ENCODE measurements around the gene COX19.
A peak's percentile ranks its signal among the peaks of the same experiment; 100 is the strongest.

COX19 gene

GRCh38 chr7:975702-976473, 539 bp upstream of the COX19 start:
- Histone ChIP-seq H3K4me1 (ENCODE audit: low read length) (no peaks in the 10 kb centered on the region), H3K36me3 (replicated peaks; ENCODE audit: insufficient read depth, low read length) (0 out of 2 replicates have a peak, but pooled peaks cover 10% of the 10 kb centered on the region), H3K27me3 (replicated peaks; ENCODE audit: insufficient read depth, low read length) (peaks cover 35% of the 10 kb centered on the region), H3F3A (ENCODE audit: insufficient read depth, low read length) (peaks cover 5% of the 10 kb centered on the region; the same call in 1 of the 2 replicates), H3K4me2 (ENCODE audit: low read depth, low read length) (peak overlapping the region; percentile 54; the same call in 1 of the 2 replicates), H3K79me2 (ENCODE audit: low read length) (peaks cover 44% of the 10 kb centered on the region), H3K9me3 (replicated peaks; ENCODE audit: insufficient read depth, low read length) (no peaks in the 10 kb centered on the region), H3K9ac (ENCODE audit: low read length) (no peak overlapping the region), H3K9me2 (replicated peaks; ENCODE audit: insufficient read depth, low read length) (no peaks in the 10 kb centered on the region), H2AFZ (ENCODE audit: low read length) (0 out of 2 replicates have a peak overlapping the region, but pooled peaks have one; percentile 56), H3K27ac (ENCODE audit: low read length) (no peak overlapping the region), H3K4me3 (ENCODE audit: low read length) (peak overlapping the region; percentile 99), H4K20me1 (ENCODE audit: insufficient read depth, low read length) (peaks cover 6% of the 10 kb centered on the region; the same call in 1 of the 2 replicates)
- no peak for DNase-seq
- TF ChIP-seq EZH2phosphoT487 (IDR thresholded peaks at IDR 0.05; ENCODE audit: low read length) (no peak), EZH2 (optimal IDR thresholded peaks at IDR 0.05; ENCODE audit: low read depth, low read length) (no peak)
- TF ChIP-seq, protein P1, sequence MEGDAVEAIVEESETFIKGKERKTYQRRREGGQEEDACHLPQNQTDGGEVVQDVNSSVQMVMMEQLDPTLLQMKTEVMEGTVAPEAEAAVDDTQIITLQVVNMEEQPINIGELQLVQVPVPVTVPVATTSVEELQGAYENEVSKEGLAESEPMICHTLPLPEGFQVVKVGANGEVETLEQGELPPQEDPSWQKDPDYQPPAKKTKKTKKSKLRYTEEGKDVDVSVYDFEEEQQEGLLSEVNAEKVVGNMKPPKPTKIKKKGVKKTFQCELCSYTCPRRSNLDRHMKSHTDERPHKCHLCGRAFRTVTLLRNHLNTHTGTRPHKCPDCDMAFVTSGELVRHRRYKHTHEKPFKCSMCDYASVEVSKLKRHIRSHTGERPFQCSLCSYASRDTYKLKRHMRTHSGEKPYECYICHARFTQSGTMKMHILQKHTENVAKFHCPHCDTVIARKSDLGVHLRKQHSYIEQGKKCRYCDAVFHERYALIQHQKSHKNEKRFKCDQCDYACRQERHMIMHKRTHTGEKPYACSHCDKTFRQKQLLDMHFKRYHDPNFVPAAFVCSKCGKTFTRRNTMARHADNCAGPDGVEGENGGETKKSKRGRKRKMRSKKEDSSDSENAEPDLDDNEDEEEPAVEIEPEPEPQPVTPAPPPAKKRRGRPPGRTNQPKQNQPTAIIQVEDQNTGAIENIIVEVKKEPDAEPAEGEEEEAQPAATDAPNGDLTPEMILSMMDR (IDR thresholded peaks at IDR 0.05; ENCODE audit: low read length): no peak

GRCh38 chr7:974172-974571, 1.2 kb downstream of the COX19 start:
- Histone ChIP-seq H2AFZ (ENCODE audit: low read length) (no peak overlapping the region), H3K9me2 (replicated peaks; ENCODE audit: insufficient read depth, low read length) (no peaks in the 10 kb centered on the region), H3K4me1 (ENCODE audit: low read length) (no peaks in the 10 kb centered on the region), H3K4me2 (ENCODE audit: low read depth, low read length) (peak overlapping the region; percentile 77), H3F3A (ENCODE audit: insufficient read depth, low read length) (peaks cover 5% of the 10 kb centered on the region; the same call in 1 of the 2 replicates), H3K9me3 (replicated peaks; ENCODE audit: insufficient read depth, low read length) (no peaks in the 10 kb centered on the region), H3K27ac (ENCODE audit: low read length) (peak overlapping the region; percentile 86; the same call in 1 of the 2 replicates), H3K4me3 (ENCODE audit: low read length) (peak overlapping the region; percentile 99), H3K79me2 (ENCODE audit: low read length) (peaks cover 52% of the 10 kb centered on the region), H3K27me3 (replicated peaks; ENCODE audit: insufficient read depth, low read length) (peaks cover 23% of the 10 kb centered on the region), H3K9ac (ENCODE audit: low read length) (peak overlapping the region; percentile 99; the same call in 1 of the 2 replicates), H3K36me3 (replicated peaks; ENCODE audit: insufficient read depth, low read length) (0 out of 2 replicates have a peak, but pooled peaks cover 10% of the 10 kb centered on the region), H4K20me1 (ENCODE audit: insufficient read depth, low read length) (peaks cover 6% of the 10 kb centered on the region; the same call in 1 of the 2 replicates)
- DNase-seq: no peak
- TF ChIP-seq, protein P1 (IDR thresholded peaks at IDR 0.05; ENCODE audit: low read length): no peak

DNA sequence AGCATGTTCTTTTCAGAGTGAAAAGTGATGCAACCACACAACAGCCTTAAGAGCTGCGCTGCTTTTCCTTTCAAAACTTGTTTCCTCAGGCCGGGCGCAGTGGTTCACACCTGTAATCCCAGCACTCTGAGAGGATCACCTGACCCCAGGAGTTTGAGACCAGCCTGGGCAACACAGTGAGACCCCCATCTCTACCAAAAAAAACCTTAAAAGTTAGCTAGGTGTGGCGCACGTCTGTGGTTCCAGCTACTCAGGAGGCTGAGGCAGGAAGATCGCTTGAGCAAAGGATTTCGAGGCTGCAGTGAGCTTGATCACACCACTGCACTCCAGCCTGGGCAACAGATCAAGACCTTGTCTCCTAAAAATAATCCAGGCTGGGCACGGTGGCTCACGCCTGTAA, 2.0 kb downstream of the COX19 start:
- Histone ChIP-seq H3K4me1 (ENCODE audit: low read length) (no peaks in the 10 kb centered on the region), H2AFZ (ENCODE audit: low read length) (no peak overlapping the region), H3K4me3 (ENCODE audit: low read length) (no peak overlapping the region), H3K79me2 (ENCODE audit: low read length) (peaks cover 52% of the 10 kb centered on the region), H3K27ac (ENCODE audit: low read length) (no peak overlapping the region), H3K9ac (ENCODE audit: low read length) (no peak overlapping the region), H3F3A (ENCODE audit: insufficient read depth, low read length) (peaks cover 5% of the 10 kb centered on the region; the same call in 1 of the 2 replicates), H3K36me3 (replicated peaks; ENCODE audit: insufficient read depth, low read length) (0 out of 2 replicates have a peak, but pooled peaks cover 15% of the 10 kb centered on the region), H3K4me2 (ENCODE audit: low read depth, low read length) (no peak overlapping the region), H3K9me2 (replicated peaks; ENCODE audit: insufficient read depth, low read length) (no peaks in the 10 kb centered on the region), H4K20me1 (ENCODE audit: insufficient read depth, low read length) (peaks cover 6% of the 10 kb centered on the region; the same call in 1 of the 2 replicates), H3K27me3 (replicated peaks; ENCODE audit: insufficient read depth, low read length) (peaks cover 14% of the 10 kb centered on the region), H3K9me3 (replicated peaks; ENCODE audit: insufficient read depth, low read length) (no peaks in the 10 kb centered on the region)
- DNase-seq: no peak
- TF ChIP-seq EZH2phosphoT487 (IDR thresholded peaks at IDR 0.05; ENCODE audit: low read length): no peak
- TF ChIP-seq, protein P1 (IDR thresholded peaks at IDR 0.05; ENCODE audit: low read length): no peak
